Hematopoietic multipotent progenitor cell (in vitro differentiated cells): ENCODE measurements around the gene EMP3. TPM values are rescaled to one million over a fixed set of nuclear protein-coding genes. Genes with fewer than 3 reads are reported as not detected.
"Not testable (repeated sequence)": the region's sequence is repeated elsewhere in the genome, so short reads cannot be mapped to it uniquely, and the experiment has no call there.

Experiments
- DNase-seq, 3 donors: peaks; one replicate each; pipeline ENCODE4 v3.0.0-alpha.2; 2011 to 2015; ENCODE audit warnings: low read depth in 2 of 3, low spot score in 2 of 3
- total RNA-seq: library from RNA; depleted of rRNA; stranded (reverse); fragments of >200 nt; gene quantifications from one replicate; pipeline ENCODE4 v1.2.3, GENCODE V29; 2012

EMP3 gene, protein sequence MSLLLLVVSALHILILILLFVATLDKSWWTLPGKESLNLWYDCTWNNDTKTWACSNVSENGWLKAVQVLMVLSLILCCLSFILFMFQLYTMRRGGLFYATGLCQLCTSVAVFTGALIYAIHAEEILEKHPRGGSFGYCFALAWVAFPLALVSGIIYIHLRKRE
- 229 TPM for total RNA-seq

DNA sequence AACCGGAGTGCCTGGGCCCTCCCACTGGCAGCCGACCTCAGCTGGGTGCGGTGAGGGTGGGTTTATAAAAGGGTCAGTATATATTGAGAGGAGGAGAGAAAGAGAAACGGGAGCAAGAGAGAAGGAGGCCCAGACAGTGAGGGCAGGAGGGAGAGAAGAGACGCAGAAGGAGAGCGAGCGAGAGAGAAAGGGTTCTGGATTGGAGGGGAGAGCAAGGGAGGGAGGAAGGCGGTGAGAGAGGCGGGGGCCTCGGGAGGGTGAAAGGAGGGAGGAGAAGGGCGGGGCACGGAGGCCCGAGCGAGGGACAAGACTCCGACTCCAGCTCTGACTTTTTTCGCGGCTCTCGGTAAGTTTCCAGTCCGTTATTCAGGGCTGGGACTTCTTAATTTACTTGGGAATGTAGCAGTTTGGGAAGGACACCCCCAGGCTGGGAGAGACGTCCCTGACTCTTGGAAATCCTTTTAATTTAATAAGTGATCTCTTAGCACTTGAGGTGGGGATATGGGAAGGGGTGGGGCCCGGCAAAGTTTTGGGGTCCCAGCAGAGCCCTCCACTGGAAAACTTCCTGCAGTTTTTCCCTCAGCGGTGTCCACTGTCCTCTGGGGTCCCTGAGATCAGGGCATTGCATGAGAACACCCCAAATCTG, at the start of gene EMP3:
EMP3 (plus strand) TSS at position 288 of the 646 bp plus-strand sequence. CDS start 1,293 bp downstream, outside the sequence.
- peak; percentile 64 to 90 (median 83) for DNase-seq

DNA sequence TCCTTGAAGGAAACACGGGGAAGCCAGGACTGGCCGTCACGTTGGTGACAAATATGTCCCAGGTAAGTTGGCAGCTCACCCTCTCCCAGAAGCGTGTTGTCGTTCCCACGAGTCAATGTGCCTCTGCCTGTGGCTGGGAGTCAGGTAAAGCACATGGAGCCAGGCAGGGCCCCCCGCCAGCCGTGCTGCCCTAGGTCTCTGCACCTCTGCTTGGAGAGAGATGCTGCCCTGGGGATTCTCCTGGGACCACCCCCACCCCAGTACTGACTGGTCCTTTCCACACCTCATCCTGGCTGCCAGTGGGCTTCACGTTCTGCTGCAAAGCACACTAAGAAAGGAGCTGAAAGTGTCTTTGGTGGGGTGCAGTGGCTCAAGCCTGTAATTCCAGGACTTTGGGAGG, 45.6 kb upstream of the EMP3 start:
- DNase-seq, result no peak

DNA sequence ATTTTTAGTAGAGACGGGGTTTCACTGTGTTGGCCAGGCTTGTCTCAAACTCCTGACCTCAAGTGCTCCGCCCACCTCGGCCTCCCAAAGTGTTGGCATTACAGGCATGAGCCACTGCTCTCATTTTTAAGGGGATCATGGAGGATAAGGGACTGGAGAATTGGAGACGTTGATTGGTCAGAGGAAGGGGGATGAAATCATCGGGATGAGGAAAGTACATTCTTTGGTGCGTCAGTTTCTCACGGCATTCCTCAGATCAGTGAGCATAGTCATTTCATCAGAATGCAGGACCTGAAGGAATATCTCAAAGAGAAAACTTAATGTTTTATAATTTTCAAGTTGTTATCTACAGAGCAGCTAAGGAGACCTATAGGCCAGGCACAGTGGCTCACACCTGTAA, 41.4 kb upstream of the EMP3 start:
- no peak for DNase-seq

DNA sequence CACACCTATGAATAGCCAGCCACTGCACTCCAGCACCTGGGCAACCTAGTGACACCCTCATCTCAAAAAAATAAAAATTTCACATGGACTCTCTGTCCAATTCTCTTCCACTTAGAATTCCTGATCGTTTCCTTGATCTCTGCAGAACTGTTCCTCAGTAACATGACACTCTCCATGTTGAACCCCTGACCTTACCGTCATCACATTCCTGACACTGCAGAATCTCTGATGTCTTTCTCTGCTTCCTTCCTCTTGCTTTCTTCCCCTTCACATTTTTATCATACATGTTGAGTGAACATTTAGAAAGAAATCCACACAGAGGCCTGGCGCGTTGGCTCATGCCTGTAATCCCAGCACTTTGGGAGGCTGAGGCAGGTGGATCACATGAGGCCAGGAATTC, 40.5 kb upstream of the EMP3 start:
- no peak for DNase-seq

DNA sequence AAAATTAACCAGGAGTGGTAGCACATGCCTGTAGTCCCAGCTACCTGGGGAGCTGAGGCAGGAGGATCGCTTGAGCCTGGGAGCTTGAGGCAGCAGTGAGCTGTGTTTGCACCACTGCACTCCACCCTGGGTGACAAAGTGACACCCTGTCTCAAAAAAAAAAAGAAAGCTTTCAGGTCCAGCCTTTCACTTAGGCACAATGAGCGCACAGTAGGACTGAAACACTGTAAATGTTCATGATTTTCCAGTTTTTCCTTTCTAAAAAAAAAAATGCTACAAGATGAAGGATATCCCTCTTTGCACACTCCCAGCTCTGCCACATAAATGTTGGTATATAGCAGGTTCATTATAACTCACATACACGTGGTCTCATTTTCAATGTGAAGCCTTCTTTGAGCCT, 37.6 kb upstream of the EMP3 start:
- no peak for DNase-seq

DNA sequence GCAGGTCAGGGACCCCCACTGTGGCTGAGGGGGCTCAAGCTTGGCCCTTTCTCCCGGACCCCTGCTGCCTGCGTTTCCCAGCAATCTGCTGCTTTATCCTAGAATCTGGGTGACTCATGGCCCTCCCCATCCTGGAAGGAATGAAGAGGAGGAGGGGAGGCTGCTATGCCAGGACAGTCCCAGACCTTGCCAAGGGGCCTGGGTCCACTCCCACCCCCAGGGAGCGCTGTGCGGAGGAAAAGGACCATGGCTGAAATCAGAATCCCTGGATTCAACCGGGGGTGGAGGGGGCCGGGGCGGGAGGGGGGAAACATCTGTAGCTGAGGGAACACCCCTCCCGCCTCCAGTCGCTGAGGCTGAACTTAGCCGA, 35.0 kb upstream of the EMP3 start:
- DNase-seq, result no peak

DNA sequence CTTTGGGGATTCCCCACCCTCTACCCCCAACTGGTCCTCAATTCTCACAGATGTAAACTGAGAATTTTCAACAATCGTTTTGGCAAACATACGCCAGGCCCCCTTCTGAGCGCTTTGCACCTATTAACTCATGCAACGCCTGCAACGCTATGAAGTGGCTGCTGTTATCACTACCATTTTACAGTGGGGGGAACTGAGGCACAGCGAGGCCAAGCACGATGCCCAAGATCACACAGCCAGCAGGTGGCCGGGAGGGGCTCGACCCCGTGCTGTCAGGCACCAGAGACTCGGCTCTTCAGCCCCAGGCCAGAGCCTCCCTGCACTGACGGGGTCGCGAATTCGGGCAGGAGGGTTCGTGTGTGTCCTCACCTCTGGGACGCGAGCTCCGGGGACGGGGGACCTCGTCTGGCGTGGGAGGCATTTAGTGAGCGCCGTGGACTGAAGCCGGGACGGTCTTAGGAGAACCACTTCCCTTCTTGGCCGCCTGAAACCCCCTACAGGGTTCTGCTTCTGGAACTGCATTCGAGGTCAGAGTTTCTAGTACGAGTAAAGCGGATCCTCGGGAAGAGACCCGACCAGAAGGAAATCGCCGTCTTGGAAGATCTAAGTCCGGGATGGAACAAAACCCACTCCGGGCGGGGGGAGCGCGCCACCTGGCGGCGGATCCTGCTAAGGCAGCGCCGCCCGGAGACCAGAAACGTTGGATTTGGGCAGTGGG, 34.4 kb upstream of the EMP3 start:
- DNase-seq, result peak; percentile 43 to 48 (median 44)

DNA sequence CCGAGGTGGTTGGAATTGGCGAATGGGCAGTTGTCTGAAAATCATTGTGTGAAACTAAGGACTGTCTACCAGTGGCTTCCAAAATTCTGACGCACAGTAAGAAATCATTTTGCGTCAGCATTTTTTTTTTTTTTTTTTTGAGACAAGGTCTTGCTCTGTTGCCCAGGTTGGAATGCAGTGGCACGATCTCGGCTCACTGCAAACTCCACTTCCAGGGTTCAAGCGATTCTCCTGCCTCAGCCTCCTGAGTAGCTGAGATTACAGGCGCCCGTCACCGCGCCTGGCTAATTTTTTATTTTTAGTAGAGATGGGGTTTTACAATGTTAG, 33.9 kb upstream of the EMP3 start:
- not testable (repeated sequence) for DNase-seq

DNA sequence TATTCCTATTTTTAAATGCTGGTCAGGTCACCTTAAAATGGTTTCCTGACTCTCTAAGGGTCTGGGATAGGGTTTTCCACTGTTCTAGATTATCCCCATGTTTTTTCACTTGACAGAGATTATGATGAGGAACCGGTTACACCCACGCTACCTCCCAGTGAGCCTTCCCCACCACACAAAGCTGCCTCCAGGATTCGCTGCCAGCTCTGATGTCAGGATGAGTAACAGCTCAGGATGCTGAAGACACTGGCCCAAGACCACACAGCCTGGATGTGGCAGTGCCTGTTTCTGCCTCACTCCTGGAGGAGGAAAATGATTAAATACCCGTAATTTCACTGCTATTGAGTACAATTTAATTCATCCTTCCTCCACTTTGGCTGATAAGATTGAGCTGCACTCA, 32.6 kb upstream of the EMP3 start:
- DNase-seq, result no peak

DNA sequence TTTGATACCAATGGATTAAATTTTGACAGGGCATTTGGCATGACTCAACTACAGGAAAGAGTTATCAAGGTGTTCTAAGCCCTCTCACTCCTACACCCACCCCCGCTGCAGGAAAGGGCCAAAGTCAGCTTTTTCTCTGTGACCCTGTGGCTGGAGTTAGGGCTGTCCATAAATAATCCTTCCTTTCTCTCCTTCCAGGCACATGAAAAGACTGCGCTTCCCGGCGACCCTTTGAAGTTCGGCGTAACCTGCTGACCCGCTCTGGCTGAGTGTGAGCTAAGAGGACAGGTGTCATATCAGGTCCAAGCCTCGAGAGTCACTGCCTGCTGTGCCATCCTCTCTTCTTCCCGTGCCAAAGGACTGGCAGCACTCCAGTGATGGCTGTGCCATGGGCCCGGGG, 29.9 kb upstream of the EMP3 start:
- no peak for DNase-seq

DNA sequence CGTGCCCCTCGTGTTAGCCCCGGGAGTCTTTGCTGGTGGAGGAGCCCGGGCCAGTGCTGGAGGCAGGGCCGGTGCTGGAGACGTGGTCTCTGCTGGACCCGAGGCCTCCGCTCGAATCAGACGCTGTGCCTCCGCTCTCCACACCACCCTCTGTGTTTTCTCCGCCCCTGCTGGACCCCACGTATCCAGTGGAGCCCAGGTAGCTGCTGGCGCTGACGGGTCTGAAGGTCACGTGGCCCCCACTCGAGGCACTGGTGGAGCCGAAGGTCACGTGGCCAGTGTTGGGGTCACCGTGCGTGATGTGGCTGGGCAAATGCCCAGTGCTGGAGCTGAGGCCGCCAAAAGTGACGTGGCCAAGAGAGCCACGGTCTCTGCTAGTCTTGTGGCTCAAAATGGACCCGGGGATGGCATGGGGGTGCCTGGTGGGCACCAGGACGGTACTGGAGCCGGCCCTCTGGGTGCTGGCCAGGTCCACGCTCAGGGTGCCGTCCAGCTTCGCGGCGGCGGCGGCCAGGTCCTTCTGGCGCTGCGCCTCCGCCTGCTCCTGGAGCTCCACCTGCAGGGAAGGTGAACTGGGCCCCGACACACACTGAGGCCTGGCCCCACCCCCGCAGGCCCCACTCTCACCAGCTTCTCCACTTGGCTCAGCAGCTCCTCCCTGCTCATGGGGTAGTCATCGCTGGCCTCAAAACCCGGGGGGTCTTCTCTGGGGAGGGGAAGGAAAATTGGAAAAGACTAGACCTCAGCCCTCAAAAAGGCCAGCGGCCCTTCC, 28.2 kb upstream of the EMP3 start:
- DNase-seq, result no peak

DNA sequence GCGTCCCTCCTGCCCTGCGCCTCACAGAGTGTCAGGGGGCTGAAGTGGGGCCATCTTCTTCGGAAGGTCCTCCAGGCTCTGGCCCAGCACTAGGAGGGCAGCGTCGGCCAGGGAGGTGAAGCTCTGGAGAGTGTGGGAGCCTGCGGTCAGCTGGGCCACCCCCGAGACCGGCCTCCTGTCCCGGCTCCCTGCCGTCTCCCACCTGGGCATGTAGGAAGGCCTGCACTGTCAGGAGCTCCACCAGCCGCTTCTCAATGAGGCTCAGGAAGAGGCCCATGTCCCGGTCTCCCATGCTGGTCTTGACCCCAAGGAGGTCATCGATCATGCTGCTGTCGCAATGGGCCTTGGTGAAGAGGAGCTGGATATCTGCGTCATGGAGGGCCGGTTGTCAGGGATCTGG, 27.4 kb upstream of the EMP3 start:
- no peak for DNase-seq

DNA sequence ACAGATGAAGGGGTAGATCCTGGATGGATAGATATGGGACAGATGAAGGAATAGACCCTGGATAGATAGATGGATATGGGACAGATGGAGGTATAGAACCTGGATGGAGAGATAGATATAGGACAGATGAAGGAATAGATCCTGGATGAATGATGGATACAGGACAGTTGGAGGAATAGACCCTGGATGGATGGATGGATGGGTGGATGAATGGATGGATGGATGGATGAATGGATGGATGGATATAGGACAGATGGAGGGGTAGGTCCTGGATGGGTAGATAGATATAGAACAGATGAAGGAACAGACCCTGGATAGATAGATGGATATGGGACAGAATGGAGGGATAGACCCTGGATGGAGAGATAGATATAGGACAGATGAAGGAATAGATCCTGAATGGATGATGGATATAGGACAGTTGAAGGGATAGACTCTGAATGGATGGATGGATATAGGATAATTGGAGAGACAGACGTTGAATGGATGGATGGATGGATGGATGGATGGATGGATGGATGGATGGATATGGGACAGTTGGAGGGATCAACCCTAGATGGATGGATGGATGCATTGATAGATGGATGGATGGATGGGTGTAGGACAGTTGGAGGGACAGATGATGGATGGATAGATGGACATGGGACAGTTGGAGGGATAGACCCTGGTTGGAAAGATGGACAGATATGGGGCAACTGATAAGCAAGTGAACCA, 23.3 kb upstream of the EMP3 start:
- DNase-seq, result no peak

DNA sequence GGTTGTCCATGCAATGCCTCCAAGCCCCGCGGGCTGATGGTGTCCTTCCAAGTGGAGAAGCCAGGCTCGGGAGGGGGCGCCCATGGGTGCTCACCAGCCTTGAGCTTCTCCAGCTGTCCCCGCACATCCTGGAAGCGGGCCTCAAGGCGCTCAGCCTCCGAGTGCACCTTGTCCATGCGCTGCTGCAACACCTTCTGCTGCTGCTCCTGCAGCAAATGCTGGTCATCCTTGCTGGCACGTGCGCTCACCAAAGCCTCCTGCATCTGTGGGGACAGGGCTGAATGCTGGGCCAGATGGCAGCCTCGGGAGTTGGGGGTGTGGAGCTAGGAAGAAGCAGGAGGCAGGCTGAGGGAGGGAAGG, 22.8 kb upstream of the EMP3 start:
- no peak for DNase-seq

DNA sequence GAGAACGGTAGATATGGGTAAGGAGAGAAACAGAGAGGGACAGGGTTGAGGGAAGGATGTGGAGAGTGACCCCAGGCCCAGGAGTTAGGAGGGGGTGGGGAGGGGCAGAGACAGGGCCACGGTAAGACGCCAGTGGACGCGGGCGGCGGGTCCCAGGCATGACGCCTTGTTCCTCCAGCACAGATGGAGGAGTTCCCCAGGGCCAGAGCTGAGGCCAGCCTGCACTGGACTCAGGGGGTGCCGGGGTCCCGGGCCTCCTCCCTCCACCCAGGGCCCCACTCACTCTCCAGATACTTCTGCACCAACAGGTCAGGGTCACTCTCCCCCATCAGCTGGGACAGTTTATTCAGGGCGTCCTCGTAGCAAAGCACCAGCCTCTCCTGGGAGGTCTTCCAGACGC, 22.0 kb upstream of the EMP3 start:
- no peak for DNase-seq

DNA sequence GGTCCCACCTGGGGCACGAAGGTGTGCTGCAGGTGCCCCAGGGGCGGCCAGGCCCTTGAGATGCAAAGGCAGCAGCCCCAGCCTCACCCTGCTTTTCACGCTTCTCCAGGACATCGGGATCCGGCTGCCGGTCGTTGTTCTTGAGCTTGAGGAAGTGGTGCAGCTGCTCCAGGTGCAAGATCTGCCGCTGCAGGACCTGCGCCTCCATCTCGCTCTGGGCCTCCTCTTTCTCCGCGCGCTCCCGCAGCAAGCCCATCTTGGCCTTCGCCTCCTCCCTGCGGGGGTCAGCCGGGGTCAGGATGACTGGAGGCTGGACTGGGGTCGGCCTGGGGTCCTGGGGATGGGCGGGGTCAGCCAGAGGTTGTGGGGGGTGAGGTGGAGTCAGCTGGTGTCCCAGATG, 21.5 kb upstream of the EMP3 start:
- no peak for DNase-seq

DNA sequence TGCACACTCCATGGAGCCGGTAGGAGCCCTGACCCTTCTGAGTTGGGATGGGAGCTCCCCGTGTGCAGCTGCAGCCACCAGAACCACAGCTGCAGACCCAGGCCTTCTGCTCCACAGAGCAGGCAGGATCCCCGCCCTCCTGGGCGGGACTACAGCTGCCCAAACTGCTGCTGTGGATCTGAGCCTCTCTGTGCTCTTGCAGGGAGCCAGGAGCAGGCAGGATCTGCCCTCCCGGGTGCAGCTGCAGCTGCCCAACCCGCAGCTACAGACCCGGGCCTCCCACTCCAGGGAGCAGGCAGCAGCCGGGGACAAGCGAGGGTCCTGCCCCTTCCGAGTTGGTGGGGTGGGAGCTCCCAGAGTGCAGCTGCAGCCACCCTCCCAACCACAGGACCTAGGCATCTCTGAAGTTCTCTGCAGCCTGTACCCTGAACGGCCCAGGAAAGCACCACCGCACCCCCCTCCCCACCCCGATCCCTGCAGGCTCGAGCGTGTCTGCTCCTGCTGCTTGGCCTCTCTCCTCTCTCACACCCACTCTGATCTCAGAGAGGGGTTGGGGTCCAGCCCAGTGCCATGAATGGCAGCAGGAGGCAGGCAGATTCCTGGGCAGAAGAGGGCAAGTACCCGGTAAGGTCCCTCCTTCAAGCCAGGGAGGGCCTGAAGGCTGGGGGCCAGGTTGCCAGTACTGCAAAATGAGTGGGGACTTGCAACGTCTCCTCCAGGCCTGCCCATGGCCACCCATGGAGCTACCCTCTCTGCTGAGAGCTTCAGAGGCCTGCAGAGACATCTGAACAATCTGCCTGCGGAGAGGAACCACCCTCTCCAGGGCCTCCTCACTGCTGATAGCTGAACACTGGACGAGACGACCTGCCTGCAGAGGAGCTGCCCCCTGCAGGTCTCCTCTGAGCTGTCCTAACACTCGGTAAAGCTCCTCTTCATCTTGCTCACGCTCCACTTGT, 16.4 kb upstream of the EMP3 start:
- DNase-seq, result no peak

DNA sequence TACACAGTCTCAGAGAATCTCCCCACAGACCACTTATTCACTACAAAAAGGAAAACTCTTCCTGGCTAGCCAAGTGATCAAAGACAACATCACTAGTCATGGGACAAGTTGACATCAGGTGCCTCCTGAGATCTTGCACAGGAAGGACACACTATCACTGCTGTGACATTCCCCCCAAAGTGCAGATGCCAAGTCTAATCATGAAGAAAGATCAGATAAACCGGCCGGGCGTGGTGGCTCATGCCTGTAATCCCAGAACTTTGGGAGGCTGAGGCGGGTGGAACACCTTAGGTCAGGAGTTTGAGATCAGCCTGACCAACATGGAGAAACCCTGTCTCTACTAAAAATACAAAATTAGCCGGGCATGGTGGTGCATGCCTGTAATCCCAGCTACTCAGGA, 15.6 kb upstream of the EMP3 start:
- not testable (repeated sequence) for DNase-seq

DNA sequence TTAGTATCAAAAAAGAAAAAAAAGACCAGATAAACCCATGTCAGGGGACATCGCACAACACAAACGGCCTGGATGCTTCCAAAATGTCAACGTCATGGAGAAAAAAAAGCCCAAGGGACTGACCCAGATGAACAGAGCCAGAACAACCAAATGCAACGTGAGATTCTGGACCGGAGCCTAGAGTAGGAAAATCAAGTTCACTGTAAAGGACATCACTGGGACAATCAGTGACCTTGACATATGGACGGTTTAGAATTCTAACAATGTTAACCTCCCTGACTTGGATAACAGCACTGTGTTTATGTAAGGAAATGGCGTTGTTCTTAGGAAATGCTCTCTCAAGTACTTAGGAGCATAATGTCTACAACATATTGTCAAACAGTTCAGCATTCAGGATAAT, 15.1 kb upstream of the EMP3 start:
- no peak for DNase-seq

DNA sequence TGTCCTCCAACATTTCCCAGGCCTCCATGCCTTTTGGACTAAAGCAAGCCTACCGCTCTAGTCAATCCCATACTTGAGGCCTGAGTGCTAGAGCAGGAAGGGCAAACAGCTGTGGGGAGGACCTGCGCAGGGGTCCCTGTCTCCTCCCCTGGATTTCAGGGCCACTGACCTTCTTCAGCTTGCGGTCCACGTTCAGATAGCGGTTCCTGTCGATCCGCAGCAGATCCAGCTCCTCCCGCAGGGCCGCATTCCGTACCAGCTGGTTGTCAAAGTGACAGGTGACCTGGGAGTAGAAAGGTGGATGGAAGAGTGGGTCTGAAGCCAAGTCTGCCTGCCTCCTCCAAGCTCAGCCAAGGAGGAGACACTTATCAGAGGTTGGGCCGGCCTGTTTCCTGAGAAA, 14.0 kb upstream of the EMP3 start:
- no peak for DNase-seq
